LoVo (cell line): ENCODE results near the gene EEF2.

Source experiments
- DNase-seq: peaks from one replicate; pipeline ENCODE4 v3.0.0-alpha.2; 2016; ENCODE audit warnings: low spot score

EEF2 gene

GRCh38 chr19:3984908-3985642, at the start of gene EEF2:
EEF2 (minus strand) TSS chr19:3985463; CDS start chr19:3985380, 83 bp downstream.
- DNase-seq, result peak; percentile 92

- DNase-seq, result no peak
Measured at GRCh38 chr19:4034048-4035017, 49.1 kb upstream of the EEF2 start.

GRCh38 chr19:4033028-4033956, 48.0 kb upstream of the EEF2 start:
- no peak for DNase-seq

- DNase-seq, result no peak
Measured at GRCh38 chr19:4032436-4032835, 47.2 kb upstream of the EEF2 start.

- no peak for DNase-seq
Measured at GRCh38 chr19:4031420-4031819, 46.2 kb upstream of the EEF2 start.

- DNase-seq, result no peak
Measured at GRCh38 chr19:4030981-4031380, 45.7 kb upstream of the EEF2 start.

- no peak for DNase-seq
Measured at GRCh38 chr19:4030552-4030951, 45.3 kb upstream of the EEF2 start.

GRCh38 chr19:4029247-4029614, 44.0 kb upstream of the EEF2 start:
- DNase-seq, result no peak

GRCh38 chr19:4028334-4029246, 43.3 kb upstream of the EEF2 start:
- DNase-seq, result no peak

GRCh38 chr19:4027146-4027545, 41.9 kb upstream of the EEF2 start:
- no peak for DNase-seq

- DNase-seq, result no peak
Measured at GRCh38 chr19:4025317-4025716, 40.1 kb upstream of the EEF2 start.

- no peak for DNase-seq
Measured at GRCh38 chr19:4023600-4024398, 38.5 kb upstream of the EEF2 start.

- DNase-seq, result no peak
Measured at GRCh38 chr19:4019578-4019977, 34.3 kb upstream of the EEF2 start.

GRCh38 chr19:4018775-4019504, 33.7 kb upstream of the EEF2 start:
- no peak for DNase-seq

GRCh38 chr19:4018140-4018613, 32.9 kb upstream of the EEF2 start:
- DNase-seq, result no peak

- no peak for DNase-seq
Measured at GRCh38 chr19:4016903-4017638, 31.8 kb upstream of the EEF2 start.

- no peak for DNase-seq
Measured at GRCh38 chr19:4016486-4016885, 31.2 kb upstream of the EEF2 start.

GRCh38 chr19:4015705-4016402, 30.6 kb upstream of the EEF2 start:
- DNase-seq, result no peak
